ENCODE measurements around the gene CCR5.
A peak's percentile ranks its signal among the peaks of the same experiment; 100 is the strongest.
"Not testable (repeated sequence)": the region's sequence is repeated elsewhere in the genome, so short reads cannot be mapped to it uniquely, and the experiment has no call there.

The CCR5 gene

DNA sequence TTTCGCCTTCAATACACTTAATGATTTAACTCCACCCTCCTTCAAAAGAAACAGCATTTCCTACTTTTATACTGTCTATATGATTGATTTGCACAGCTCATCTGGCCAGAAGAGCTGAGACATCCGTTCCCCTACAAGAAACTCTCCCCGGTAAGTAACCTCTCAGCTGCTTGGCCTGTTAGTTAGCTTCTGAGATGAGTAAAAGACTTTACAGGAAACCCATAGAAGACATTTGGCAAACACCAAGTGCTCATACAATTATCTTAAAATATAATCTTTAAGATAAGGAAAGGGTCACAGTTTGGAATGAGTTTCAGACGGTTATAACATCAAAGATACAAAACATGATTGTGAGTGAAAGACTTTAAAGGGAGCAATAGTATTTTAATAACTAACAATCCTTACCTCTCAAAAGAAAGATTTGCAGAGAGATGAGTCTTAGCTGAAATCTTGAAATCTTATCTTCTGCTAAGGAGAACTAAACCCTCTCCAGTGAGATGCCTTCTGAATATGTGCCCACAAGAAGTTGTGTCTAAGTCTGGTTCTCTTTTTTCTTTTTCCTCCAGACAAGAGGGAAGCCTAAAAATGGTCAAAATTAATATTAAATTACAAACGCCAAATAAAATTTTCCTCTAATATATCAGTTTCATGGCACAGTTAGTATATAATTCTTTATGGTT is at the start of gene CCR5:
Gene CCR5 (plus strand): TSS at position 108 of the 680 bp plus-strand sequence. CDS start 1,957 bp downstream, outside the sequence.
- DNase-seq (ENCODE audit: extremely low read depth in 1 of 2, low read depth in 1 of 2), result no peak

DNA sequence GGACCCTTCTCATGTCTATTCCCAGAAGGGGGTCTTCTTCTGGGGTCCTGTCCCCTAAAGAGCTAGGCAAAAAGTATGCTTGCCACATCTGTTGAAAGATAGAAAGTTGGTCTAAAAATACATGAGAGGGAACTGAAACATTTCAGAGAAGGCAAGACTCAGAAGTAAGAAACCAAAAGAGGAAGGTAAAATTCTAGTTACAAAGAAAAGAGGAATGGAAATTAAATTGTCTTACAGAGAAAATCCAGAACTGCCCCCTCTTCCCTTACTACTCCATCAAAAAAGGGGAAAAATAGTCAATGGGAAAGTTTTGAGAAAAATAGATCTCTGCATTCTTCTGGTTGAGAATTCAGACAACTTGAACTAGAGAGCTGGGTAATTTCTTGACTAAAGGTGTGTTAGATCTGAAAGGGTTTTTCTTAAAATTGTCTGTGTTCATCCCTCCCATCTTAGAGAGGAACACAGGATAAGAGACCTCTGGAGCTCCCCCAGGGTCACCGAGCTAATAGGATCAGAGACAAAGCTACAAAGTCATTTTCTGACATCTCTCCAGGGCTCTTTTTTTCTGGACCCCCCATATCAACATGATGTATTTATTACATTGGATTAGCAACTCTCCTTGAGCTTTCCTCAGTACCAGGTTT is 49.2 kb upstream of the CCR5 start:
- no peak for DNase-seq (ENCODE audit: extremely low read depth in 1 of 2, low read depth in 1 of 2)

DNA sequence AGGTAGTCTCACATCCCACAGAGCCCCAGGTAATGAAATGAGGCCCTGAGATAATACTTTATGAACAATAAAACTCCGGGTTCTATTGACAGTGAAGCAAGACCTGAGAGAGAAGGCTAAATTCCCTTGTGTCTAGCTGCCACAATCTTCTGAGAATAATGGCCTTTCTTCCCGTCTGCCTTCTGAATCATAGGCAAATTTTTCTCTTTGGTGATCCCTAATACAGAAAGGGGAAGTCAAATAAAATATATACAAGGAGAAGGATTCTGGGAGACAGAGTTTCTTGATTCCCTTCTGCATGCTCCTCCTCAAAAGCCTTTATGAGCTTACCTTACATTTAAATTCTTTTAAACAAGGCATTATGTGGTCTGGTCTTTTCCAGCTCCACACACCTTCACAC is 46.7 kb upstream of the CCR5 start:
- DNase-seq (ENCODE audit: extremely low read depth in 1 of 2, low read depth in 1 of 2), result no peak

DNA sequence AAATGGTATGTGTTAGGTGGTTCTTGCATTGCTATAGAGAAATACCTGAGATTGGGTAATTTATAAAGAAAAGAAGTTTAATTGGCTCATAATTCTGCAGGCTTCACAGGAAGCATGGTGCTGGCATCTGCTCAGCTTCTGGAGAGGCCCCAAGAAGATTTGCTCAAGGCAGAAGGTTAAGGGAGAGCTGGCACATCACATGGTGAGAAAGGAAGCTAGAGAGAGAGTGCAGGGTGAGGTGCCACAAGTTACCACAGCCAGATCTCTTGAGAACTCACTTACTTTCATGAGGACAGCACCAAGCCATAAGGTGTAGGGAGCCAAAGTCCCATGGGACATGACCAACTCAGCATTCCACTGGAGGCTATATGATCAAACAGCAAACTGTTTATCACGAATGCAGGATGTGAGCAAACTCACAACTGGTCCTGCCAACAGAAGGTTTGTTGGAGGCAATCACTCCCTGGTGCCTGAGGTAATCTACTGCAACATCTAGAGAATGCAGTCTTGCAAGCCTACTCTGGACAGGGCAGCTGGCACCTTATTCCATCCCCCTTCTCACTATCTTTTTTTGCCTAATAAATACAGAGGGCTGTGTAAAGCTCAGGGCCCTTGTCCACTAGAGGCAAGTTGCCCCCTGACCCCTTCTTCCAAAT is 45.0 kb upstream of the CCR5 start:
- no peak for DNase-seq (ENCODE audit: extremely low read depth in 1 of 2, low read depth in 1 of 2)

DNA sequence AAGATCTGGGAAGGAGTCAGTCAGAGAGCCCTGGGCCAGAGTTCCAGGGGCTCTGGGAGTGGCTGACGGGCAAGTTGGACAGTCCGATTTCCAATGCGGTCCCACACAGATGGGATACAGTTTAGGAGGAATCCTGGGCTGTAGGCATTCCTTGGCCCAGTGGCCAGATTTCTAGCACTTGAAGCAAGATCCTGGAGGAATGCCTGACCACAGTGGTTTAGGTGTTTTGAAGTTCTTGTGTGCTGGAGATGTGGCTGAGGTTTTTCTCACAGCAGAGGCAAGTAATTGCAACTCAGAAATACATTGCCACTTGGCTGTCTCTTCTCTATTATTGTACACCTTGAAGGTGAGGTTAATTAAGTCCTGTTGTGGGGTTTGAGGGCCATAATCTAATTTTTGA is 40.1 kb upstream of the CCR5 start:
- DNase-seq (ENCODE audit: extremely low read depth in 1 of 2, low read depth in 1 of 2), result not testable (repeated sequence)

DNA sequence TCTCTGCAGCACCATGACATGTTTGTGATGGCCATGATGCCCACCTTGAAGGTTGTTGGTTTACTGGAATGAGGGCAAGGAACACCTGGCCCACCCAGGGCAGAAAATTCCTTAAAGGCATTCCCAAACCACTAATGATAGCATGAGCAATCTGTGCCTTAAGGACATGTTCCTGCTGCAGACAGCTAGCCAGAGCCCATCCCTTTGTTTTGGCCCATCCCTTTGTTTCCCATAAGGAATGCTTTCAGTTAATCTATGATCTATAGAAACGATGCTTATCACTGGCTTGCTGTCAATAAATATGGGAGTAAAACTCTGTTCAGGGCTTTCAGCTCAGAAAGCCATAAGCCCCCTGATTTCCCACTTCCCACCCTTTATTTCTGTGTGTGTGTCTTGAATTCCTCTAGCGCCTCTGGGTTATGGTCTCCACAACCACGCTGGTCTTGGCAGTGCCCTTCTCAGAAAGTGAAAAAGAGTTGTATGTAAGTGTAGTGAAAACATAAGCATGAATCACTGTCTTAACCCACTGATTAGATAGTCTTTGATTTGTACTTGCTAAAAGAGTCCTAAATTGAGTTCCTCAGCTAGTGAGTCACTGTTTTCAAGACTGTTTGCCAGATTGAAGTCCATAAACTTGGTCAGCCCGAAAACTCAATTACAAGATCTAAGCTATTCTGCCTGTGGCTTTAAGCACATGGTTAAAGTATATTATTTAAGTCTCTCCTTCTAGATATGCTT is 35.8 kb upstream of the CCR5 start:
- no peak for DNase-seq (ENCODE audit: extremely low read depth in 1 of 2, low read depth in 1 of 2)

DNA sequence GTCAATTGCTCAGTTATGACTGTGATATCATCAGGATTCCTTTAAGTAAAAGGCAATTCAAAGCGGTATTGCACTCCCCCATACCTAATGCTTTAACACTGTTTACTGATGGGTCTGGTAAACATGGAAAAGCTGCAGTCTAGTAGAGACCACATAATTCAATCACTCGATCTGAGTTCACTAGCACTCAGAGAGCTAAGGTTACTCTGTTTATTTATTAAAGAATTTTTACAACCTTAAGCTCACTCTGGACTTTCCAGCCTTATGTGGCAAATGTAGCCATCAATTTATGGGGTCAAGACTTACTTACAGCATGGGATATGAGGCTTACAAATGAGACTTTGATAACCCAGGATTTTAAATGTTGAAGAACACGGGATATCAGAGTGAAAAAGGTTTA is 35.2 kb upstream of the CCR5 start:
- no peak for DNase-seq (ENCODE audit: extremely low read depth in 1 of 2, low read depth in 1 of 2)

DNA sequence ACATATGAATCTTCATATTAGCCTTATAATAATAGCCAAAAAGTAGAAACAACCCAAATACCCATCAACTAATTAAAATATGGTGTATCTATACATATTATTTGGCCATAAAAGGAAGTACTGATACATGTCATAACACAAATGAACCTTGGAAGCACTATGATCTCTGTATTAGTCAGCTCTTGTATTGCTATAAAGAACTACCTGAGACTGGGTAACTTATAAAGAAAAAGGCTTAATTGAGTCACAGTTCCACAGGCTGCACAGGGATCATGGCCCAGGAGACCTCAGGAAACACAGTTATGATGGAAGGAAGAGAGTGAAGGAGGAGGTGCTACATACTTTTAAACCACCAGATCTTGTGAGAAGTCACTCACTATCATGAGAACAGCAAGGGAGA is 32.8 kb upstream of the CCR5 start:
- DNase-seq (ENCODE audit: extremely low read depth in 1 of 2, low read depth in 1 of 2), result no peak

DNA sequence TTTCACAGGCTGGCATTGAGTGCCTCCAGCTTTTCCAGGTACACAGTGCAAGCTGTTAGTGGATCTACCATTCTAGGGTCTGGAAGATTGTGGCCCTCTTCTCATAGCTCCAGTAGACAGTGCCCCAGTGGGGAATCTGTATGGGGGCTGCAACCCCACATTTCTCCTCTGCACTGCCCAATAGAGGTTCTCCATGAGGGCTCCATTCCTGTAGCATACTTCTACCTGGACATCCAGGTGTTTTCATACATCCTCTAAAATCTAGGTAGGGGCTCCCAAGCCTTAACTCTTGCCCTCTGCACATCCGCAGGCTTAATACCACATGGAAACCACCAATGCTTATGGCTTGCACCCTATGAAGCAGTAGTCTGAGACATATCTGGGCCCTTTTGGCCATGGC is 31.9 kb upstream of the CCR5 start:
- DNase-seq (ENCODE audit: extremely low read depth in 1 of 2, low read depth in 1 of 2), result no peak

DNA sequence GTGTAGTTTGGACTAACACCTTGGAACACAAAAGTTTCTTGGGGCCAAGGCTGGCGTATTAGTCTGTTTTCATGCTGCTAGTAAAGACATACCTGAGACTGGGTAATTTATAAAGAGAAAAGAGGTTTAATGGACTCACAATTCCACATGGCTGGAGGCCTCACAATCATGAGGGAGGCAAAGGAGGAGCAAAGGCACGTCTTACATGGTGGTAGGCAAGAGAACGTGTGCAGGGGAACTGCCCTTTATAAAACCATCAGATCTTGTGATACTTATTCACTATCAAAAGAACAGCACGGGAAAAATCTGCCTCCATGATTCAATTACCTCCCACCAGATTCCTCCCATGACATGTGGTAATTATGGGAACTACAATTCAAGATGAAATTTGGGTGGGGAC is 26.3 kb upstream of the CCR5 start:
- DNase-seq (ENCODE audit: extremely low read depth in 1 of 2, low read depth in 1 of 2), result no peak

DNA sequence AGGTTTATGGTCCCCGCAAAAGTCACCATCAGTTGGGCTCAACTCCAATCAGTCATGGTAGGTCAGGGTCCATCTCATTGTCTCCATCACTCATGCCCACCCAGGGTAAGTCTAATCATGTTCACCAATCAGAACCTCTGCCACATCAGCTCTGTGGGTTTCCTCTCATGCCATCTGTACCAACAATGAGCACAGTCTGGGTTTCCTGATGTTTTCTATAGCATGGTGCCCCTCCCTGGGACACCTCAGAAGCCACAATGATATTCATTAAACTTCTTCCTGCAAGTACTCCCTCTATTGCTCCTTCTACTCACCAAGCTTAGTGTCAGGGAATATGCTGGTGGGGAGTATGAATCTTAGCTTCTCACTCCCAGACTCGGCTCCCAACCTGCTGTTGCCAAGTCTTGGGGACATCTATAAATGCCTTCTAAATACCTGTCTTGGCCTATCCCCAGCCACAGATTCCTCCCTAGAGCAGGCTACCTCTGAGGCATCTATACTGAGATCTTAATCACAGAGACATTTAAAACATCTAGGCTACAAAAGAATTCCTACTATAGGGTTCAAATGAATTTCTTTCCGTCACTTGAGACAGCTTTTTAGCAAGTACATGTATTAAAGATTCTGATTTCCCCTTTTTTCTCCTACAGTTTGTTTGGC is 21.8 kb upstream of the CCR5 start:
- no peak for DNase-seq (ENCODE audit: extremely low read depth in 1 of 2, low read depth in 1 of 2)

DNA sequence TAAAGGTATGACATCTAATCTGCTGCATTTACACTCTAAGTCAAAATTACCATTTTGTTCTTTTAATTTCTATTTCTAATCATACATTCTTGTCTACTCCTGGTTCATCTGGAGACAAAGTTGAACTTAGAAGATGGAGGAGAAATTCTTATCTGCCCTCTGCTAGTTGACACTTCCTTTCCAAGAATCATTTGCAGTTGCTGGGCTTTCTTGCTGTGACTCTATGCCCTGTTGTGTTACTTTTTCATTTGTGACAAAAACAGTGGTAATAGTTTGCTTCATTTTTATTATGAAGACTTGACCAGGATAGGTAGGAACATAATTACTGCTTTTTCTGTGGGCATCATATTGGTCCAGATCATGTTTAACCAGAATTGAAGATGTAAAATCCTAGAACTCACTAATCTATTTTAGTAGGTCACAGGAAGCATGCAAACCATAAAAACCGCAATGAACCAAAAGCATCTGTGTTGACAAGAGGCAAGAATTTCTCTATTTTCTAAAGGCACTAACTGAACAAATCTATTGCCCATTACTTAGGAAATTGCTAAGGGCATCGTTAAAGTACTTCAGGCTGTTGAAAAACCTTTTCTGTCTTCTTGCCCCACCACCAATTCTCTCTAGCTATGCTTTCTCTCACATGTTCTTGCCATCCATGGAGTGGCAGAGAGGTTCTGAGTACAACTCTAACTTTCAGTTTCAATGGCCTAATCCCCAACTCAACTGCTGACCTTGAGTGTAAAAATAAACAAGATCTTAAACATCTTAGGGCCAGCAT is 21.1 kb upstream of the CCR5 start:
- DNase-seq (ENCODE audit: extremely low read depth in 1 of 2, low read depth in 1 of 2), result no peak

DNA sequence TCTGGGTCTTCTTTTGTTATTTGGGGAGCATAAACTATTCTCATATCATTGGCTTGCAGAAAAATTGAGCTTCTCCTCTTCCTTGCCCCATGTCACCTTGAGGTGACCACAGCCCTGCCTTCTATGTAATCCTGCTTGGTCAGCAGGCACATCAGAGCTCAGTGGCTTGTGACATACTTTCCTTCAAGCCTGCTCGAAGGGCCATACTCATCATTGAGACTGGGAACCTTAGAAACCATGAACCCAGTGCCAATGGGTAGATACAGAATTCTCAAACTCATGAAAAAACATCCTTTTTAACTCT is 20.5 kb upstream of the CCR5 start:
- no peak for DNase-seq (ENCODE audit: extremely low read depth in 1 of 2, low read depth in 1 of 2)

DNA sequence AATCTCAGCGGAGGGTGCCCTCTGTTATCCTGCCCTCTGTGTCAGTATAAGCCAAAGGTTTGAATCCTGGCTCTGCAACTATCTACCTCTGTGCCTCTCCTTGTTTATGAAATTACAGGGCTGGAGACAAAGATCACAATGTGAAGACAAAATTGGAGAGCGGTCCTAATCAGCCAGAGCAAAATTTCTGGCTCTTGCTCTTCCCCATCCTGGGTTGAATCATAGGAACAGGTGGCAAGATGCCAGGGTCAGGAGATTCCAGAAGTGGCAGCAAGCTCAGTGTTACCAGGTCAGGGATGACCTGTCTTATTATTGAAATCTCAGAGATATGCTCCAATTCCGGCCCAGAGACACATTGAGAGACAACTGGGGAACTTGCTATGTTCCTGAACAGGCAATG is 19.1 kb upstream of the CCR5 start:
- no peak for DNase-seq (ENCODE audit: extremely low read depth in 1 of 2, low read depth in 1 of 2)

DNA sequence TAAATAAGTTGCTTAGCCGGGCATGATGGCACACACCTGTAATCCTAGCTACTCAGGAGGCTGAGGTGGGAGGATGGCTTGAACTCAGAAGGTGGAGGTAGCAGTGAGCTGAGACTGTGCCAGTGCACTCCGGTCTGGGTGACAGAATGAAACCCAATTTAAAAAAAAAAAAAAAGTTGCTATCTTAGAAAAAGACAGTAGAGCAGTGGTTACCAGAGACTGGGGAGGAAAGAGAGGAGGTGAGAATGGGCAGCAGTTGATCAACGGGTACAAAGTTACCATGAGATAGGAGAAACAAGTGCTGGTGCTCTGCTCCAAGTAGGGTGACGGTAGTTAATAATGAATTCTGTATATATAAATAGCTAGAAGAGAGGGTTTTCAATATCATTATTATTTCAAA is 17.7 kb upstream of the CCR5 start:
- no peak for DNase-seq (ENCODE audit: extremely low read depth in 1 of 2, low read depth in 1 of 2)

DNA sequence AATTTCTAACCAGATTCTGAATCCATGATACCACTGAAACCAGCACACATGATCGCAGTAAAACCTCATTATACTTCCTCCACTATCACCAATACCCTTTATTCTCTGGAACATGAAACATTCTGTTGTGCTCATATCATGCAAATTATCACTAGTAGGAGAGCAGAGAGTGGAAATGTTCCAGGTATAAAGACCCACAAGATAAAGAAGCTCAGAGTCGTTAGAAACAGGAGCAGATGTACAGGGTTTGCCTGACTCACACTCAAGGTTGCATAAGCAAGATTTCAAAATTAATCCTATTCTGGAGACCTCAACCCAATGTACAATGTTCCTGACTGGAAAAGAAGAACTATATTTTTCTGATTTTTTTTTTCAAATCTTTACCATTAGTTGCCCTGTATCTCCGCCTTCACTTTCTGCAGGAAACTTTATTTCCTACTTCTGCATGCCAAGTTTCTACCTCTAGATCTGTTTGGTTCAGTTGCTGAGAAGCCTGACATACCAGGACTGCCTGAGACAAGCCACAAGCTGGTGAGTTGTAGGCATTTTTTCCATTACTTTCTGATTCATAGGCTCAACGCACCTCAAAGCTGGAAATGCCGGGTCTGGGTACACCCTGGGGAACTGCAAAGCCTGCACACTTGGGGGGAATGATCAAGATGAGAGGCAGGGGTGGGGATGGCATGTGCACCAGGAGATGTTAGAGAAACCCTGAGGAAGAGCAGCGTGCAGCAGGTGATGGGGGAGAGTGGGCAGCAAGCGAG is 16.9 kb upstream of the CCR5 start, which contains the start of gene CCR2:
Gene CCR2 (plus strand): TSS at position 465 of the 764 bp plus-strand sequence. CDS start 3,417 bp downstream, outside the sequence.
- peak in 1 of 2 donors; percentile 25 for DNase-seq (ENCODE audit: extremely low read depth in 1 of 2, low read depth in 1 of 2)

DNA sequence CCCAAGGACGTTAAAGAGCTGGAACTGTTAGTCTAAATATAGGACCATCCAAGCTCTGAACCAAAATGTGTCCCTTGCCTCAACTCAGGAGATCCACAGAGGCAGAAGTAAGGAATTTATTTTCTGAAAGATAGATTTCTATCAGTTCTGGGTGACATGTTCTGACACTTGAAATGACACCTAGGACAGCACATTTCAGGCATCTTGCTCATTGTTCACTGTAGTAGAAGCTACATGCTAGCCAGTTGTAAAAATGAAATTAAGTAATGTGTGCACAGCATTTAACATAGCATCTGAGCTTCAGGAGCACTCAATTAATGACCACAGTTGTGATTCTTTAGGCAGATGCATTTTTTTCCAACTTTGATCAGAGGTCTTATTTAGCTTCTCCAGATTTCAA is 16.3 kb upstream of the CCR5 start:
- DNase-seq (ENCODE audit: extremely low read depth in 1 of 2, low read depth in 1 of 2), result no peak

DNA sequence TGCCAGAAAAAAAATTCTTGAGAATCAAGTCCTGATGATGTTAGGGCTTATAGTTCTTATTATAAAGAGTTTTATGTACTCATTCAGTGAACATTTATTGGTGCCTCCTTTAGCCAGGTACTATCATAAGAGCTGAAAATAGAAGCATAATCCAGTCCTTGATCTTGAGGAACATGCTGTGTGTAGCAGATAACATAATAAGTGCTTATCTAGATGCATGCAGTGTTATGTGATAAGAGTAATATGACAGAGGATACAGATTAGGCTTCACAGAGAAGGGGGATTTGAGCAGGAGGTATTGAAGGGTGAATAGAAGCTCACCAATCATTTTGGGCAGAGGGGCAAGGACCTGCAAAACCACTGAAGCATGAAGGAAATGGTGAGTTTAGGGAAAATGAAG is 15.8 kb upstream of the CCR5 start:
- no peak for DNase-seq (ENCODE audit: extremely low read depth in 1 of 2, low read depth in 1 of 2)

DNA sequence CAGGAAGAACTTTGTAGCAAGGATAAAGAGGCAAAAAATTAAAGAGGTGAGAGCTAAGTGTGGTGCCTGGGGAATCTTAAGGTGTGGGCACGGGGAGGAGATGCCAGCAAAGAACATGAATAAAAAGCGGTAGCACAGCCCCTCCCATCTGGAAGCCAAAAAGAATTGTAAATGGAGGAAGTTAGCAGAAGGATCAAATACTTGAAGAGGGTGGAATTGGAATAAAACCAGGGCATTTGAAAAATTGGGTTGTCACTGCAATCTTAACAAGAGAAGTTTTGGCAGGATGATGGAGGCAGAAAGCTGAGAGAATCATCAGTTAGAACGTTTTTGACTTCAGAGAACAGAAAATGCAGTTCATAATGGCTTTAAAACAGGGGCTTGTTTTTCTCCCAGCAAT is 14.5 kb upstream of the CCR5 start:
- DNase-seq (ENCODE audit: extremely low read depth in 1 of 2, low read depth in 1 of 2), result no peak

DNA sequence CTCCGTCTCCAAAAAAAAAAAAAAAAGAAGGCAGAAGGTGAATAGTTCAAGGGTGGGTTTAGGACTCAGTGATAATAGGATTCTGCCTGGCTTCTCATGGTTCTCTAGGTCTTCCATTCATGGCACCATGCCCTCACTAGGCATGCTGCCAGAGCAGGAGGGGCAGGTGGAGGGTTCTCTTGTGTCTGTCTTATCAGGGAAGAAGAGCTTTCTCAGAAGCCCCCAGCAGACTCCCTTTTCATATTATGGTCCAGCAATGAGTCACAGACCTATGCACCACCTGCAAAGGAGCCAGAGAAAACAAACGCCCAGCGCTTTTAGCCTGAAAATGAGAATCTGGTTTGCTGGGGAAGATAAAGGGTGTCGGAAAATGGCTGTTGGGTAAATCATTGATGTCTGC is 13.8 kb upstream of the CCR5 start:
- no peak for DNase-seq (ENCODE audit: extremely low read depth in 1 of 2, low read depth in 1 of 2)

Measured in stimulated activated CD8-positive, alpha-beta memory T cell treated with anti-CD3 and anti-CD28 coated beads, Interleukin-7, amount 100 ng/mL, for 48 hours (primary cell).